ENCODE data around the gene ROBO4. TPM values are rescaled to one million over a fixed set of nuclear protein-coding genes. Genes with fewer than 3 reads are reported as not detected.

Gene ROBO4
- polyA plus RNA-seq, 2 of the 4 experiments (the other 2 are of a cell fraction), result not detected

DNA sequence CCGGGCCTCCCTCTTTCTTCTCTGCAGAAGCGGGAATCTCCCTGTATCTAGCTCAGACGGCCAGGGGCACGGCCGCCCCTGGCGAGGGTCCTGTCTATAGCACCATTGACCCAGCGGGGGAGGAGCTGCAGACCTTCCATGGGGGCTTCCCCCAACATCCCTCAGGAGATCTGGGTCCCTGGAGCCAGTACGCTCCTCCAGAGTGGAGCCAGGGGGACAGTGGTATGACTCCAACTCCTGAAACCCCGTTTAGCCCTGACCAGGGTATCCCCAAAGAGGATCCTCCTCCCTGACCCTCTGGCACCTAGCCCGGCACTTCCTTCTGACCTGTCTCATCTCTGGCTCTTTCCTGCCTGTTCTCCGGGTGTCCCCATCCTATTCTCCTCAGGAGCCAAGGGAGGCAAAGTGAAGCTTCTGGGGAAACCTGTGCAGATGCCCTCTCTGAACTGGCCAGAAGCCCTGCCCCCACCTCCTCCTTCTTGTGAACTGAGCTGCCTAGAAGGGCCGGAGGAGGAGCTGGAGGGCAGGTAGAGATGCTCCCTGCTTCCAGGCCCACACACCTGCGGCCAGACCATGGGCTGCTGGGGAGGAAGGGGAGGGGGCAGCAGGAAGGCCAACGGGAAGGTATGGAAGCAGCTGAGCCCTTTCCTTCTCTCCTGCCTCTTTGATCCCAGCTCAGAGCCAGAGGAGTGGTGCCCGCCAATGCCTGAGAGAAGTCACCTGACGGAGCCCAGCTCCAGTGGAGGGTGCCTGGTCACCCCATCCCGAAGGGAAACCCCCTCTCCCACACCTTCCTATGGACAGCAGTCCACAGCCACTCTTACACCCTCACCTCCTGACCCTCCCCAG lies 19.5 kb downstream of the ROBO4 start:
- no peak overlapping the region for H3K27ac ChIP-seq
- DNase-seq (ENCODE audit: low read depth in 1 of 2, low spot score in 1 of 2) (no peak), FAIRE-seq (no peak), ATAC-seq (no peak)
- TF ChIP-seq RFX5 (IDR thresholded peaks at IDR 0.05), result no peak
- no peak for TF ChIP-seq CBX2 (IDR thresholded peaks at IDR 0.05; ENCODE audit: borderline replicate concordance, low read depth)
- TF ChIP-seq, protein P1, sequence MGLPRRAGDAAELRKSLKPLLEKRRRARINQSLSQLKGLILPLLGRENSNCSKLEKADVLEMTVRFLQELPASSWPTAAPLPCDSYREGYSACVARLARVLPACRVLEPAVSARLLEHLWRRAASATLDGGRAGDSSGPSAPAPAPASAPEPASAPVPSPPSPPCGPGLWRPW (IDR thresholded peaks at IDR 0.05), result no peak
- POLR2A ChIA-PET, result no interaction called here
- no peaks in the 10 kb centered on the region for H3K9me3 ChIP-seq
- H3K4me1 ChIP-seq, result peaks cover 6% of the 10 kb centered on the region; the same call in 1 of the 3 replicates
- H3K4me3 ChIP-seq, result no peak overlapping the region
- H3K4me2 ChIP-seq, result no peak overlapping the region
- CTCF ChIA-PET, result interaction anchor here (0.8 to 5.5 kb wide), 6 partner anchors 10 to 238 kb away, joined by 3 to 38 read pairs (median 3); partner anchors contain the start of gene ROBO3
- 75% methylated on average over 11 of the region's 17 CpGs for WGBS (ENCODE audit: missing lambda C conversion rate)

DNA sequence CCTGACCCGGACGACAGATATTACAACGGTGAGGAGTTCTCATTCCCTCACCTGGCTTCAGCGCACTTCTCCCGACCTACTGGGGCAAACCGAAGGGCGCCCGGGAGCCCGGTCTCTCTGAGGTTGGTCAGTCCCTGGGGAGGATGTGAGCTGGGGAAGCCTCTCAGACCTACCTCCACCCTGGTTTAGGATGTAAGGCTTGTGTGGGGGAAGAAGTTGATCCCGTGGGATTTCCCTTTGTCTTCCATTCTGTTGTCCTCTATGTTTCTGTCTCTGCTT lies 20.1 kb downstream of the ROBO4 start:
- CTCF ChIA-PET, result interaction anchor here (1.1 to 5.5 kb wide), 6 partner anchors 11 to 238 kb away, joined by 3 to 38 read pairs (median 4); partner anchors contain the start of genes CCDC15 and ROBO3
- H3K4me1 ChIP-seq, result peaks cover 6% of the 10 kb centered on the region; the same call in 1 of the 3 replicates
- no peaks in the 10 kb centered on the region for H3K9me3 ChIP-seq
- no peak for ATAC-seq
- no peak overlapping the region for H3K27ac ChIP-seq
- H3K4me3 ChIP-seq, result no peak overlapping the region
- POLR2A ChIA-PET, result no interaction called here
- H3K4me2 ChIP-seq, result no peak overlapping the region
- no peak for TF ChIP-seq GATA3 (IDR thresholded peaks at IDR 0.05; ENCODE audit: borderline replicate concordance)
- TF ChIP-seq SREBF2 (IDR thresholded peaks at IDR 0.05), result no peak
- no peak for TF ChIP-seq BHLHE40 (IDR thresholded peaks at IDR 0.05; ENCODE audit: low read depth, low read length)
- TF ChIP-seq, protein P2, sequence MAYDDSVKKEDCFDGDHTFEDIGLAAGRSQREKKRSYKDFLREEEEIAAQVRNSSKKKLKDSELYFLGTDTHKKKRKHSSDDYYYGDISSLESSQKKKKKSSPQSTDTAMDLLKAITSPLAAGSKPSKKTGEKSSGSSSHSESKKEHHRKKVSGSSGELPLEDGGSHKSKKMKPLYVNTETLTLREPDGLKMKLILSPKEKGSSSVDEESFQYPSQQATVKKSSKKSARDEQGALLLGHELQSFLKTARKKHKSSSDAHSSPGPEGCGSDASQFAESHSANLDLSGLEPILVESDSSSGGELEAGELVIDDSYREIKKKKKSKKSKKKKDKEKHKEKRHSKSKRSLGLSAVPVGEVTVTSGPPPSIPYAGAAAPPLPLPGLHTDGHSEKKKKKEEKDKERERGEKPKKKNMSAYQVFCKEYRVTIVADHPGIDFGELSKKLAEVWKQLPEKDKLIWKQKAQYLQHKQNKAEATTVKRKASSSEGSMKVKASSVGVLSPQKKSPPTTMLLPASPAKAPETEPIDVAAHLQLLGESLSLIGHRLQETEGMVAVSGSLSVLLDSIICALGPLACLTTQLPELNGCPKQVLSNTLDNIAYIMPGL (CRISPR knock-in tag; IDR thresholded peaks at IDR 0.05; ENCODE audit: borderline replicate concordance), result no peak
- no peak for TF ChIP-seq NFE2L2 (conservative IDR thresholded peaks at IDR 0.05; ENCODE audit: low read length)
- TF ChIP-seq HDAC2 (IDR thresholded peaks at IDR 0.05), result no peak
- TF ChIP-seq FOXS1 (CRISPR knock-in tag; IDR thresholded peaks at IDR 0.05), result no peak
- TF ChIP-seq PHF8 (IDR thresholded peaks at IDR 0.05; ENCODE audit: borderline replicate concordance, low read depth), result no peak
- no peak for TF ChIP-seq HOXB5 (CRISPR knock-in tag; IDR thresholded peaks at IDR 0.05)
- TF ChIP-seq KDM1A (IDR thresholded peaks at IDR 0.05; ENCODE audit: low read depth), result no peak
- no peak for TF ChIP-seq RARB (CRISPR knock-in tag; IDR thresholded peaks at IDR 0.05)
- TF ChIP-seq ZFP36 (IDR thresholded peaks at IDR 0.05; ENCODE audit: borderline replicate concordance, partially characterized antibody), result no peak
- TF ChIP-seq CHD2 (IDR thresholded peaks at IDR 0.05; ENCODE audit: low read length, partially characterized antibody), result no peak
- TF ChIP-seq KDM5A (IDR thresholded peaks at IDR 0.05), result no peak
- TF ChIP-seq POLR2A (IDR thresholded peaks at IDR 0.05; ENCODE audit: low read length), result no peak
- TF ChIP-seq JUN (IDR thresholded peaks at IDR 0.05), result no peak
- no peak for TF ChIP-seq HOXA7 (CRISPR knock-in tag; IDR thresholded peaks at IDR 0.05)
- TF ChIP-seq CHD4 (IDR thresholded peaks at IDR 0.05; ENCODE audit: borderline replicate concordance), result no peak
- TF ChIP-seq RCOR1 (IDR thresholded peaks at IDR 0.05; ENCODE audit: low read depth, low read length), result no peak
- no peak for DNase-seq (ENCODE audit: low read depth in 1 of 2, low spot score in 1 of 2)
- 91% methylated on average over 7 of the region's 10 CpGs for WGBS (ENCODE audit: missing lambda C conversion rate)
- no peak for FAIRE-seq
